Breast epithelium (tissue), 3 donors: ENCODE measurements around the gene ATG7.

ENCODE experiments used
- POLR2A ChIP-seq: fragments of 450-650 bp; IDR thresholded peaks from one replicate; pipeline ENCODE4 v1.6.1; 2016; ENCODE audit warnings: antibody characterized with exemption, mild to moderate bottlenecking, moderate library complexity
- TF ChIP-seq, protein P1 (sequence below), 3 donors: fragments of 450-650 bp; IDR thresholded peaks; one replicate each; pipeline ENCODE4 v1.5.1; 2016 to 2017; ENCODE audit warnings: antibody characterized with exemption in 3 of 3, mild to moderate bottlenecking in 3 of 3, moderate library complexity in 3 of 3

GRCh38 chr3:11604139-11604892, 332.1 kb downstream of the ATG7 start:
- TF ChIP-seq, protein P1, sequence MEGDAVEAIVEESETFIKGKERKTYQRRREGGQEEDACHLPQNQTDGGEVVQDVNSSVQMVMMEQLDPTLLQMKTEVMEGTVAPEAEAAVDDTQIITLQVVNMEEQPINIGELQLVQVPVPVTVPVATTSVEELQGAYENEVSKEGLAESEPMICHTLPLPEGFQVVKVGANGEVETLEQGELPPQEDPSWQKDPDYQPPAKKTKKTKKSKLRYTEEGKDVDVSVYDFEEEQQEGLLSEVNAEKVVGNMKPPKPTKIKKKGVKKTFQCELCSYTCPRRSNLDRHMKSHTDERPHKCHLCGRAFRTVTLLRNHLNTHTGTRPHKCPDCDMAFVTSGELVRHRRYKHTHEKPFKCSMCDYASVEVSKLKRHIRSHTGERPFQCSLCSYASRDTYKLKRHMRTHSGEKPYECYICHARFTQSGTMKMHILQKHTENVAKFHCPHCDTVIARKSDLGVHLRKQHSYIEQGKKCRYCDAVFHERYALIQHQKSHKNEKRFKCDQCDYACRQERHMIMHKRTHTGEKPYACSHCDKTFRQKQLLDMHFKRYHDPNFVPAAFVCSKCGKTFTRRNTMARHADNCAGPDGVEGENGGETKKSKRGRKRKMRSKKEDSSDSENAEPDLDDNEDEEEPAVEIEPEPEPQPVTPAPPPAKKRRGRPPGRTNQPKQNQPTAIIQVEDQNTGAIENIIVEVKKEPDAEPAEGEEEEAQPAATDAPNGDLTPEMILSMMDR (IDR thresholded peaks at IDR 0.05): no peak
- TF ChIP-seq POLR2A: no peak
